ENCODE measurements around the gene RHOJ.
"Not testable (repeated sequence)": the region's sequence is repeated elsewhere in the genome, so short reads cannot be mapped to it uniquely, and the experiment has no call there.

Gene RHOJ

DNA sequence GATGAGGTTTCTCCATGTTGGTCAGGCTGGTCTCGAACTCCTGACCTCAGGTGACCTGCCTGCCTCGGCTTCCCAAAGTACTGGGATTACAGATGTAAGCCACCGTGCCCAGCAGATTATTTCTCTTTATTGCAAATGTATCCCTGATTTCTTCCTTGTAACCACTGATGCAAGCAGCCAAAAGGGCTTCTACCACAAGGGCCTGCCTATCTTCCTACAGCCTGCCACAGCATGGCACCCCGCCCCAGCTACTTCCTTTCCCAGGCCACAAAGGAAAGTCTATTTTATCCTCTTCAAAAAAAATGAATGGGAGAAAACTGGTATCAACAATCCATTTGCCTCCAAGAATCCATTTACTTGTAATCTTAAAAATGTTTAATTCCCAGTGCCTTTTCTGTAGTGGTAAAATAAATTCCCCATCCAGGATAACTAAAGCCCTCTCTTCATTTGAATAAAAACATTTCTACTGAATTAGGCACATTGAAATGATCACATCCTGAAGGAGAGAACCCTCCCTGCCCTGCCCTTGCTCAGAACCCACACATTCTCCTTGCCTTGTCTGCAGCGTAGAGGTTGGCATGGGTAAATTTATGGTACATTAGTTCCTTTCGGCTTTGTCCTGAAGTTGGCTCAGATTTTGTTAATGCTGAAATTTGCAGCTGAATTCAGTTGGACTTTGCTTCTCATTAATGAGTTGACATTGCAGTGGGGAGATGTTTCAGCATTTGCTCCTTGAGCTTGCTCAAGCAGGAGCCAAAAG, 95.3 kb downstream of the RHOJ start:
- DNase-seq (ENCODE audit: low read depth) = no peak

DNA sequence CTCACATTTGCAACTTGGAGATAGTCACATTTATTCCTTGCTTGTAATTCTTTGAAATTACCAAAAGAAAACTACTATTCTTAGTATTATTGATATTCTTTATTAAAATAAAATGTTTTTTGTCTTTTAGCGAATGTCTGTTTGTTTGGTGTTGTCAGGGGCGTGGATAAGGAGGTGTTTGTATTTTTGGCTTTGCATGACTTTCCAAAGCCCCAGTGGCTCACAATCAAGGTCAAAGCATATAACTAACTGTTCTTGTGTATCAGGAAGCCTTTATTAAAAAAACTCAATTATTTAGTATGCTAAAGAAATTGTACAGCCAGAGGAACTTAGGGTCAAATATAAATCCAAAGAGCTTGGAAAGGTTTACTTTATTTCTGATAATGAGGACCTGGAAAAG, 96.6 kb downstream of the RHOJ start:
- no peak for DNase-seq (ENCODE audit: low read depth)

DNA sequence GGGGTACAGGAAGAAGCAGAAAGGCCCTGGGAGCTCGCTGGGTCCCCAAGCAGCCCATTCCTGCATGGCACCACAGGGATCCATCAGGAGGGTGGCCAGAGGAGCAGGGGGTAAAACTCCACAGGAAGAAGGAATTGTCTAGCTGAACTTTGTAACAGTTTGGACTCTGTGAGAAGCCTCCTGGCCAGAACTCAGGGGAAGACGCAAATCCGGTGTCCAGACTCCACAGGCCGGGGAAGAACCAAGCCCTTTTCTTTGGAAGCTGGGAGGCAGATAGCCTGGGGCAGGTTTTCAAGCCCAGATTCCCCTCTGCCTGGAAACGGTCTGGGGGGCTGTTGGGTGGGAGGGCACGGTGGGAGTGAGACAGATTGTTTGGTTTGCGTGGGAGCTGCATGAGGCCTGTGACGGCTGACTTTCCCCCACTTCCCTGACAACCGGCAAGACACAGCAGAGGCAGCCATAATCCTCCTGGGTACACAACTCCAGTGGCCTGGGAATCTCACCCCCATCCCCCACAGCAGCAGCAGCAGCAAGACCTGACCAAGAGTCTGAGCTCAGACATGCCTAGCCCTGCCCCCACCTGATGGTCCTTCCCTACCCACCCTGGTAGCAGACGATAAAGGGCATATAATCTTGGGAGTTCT, 97.8 kb downstream of the RHOJ start:
- no peak for DNase-seq (ENCODE audit: low read depth)

DNA sequence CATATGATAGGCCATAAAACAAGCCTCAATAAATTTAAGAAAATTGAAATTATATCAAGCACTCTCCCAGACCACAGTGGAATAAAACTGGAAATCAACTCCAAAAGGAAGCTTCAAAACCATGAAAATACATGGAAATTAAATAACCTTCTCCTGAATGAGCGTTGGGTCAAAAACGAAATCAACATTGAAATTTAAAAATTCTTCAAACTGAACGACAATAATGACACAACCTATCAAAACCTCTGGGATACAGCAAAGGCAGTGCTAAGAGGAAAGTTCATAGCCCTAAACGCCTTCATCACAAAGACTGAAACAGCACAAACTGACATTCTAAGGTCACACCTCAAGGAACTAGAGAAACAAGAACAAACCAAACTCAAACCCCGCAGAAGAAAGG, 100.2 kb downstream of the RHOJ start:
- not testable (repeated sequence) for DNase-seq (ENCODE audit: low read depth)

DNA sequence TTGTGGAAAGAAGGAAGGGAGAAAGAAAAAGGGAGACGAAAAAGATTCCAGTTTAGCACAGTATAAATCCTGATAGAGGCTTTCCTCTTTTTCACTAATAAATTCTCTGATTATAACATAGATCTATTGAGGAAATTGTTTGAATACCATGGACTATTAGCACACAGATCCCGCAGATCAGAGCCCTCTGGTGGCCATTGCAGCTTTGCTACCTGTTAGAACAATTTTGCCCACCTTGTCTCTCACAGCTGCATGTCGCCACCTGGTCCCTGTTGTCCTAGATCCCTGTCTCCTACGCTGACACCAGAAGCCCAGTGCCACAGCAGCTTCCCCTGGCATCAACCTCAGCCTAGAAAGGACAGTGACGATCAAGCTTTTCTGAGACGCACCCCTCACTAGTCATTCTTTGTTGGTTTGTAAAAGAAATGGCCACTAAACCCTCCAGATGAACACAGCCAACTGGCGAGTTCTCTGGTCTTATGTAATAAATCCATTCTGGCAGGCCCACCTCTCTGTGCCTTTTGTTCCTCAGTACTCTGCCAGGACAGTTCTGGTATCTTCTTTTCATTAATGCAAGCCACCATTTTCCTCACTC, 104.6 kb downstream of the RHOJ start:
- peak; percentile 14 for DNase-seq (ENCODE audit: low read depth)

DNA sequence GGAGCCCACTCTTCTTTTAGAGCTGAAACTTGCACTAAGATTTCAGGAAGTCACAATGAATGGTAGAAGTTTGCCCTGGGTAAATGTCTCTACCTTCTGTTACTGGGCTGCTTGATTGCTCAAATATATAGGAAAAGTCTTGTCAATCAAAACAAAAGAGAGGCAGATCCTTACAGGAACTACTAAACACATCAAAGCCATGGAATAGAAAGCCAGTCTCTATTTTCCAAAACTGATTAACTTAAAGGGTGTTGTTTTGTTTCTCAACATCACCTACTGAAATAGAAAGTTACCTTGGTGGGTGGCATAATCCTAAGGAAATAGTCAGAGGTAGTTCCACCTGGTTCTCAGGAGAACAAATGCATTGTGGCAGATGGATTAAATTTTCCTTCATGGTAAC, 114.6 kb downstream of the RHOJ start, which contains the start of gene GPHB5:
Gene GPHB5 (minus strand): TSS at position 101 of the 400 bp plus-strand sequence. CDS start 1,086 bp downstream, outside the sequence.
- DNase-seq (ENCODE audit: low read depth) = no peak

DNA sequence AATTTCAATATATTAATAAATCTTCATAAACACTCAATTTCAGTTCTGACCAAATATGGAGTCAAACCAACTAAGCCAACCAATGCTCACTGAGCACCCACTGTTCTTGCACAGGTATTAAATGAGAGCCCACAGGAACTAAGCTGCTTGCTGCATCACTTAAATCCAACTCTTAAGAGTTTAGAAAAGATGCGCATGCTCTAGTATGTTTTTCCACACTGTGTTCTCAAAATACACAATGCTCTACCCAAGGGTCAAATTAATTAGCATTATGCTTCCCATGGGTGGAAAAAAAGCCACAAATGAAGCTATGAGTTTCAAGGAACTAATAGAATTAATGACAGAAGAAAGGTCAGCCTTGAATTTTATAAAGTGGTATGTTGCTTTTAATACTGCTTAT, 118.2 kb downstream of the RHOJ start:
- DNase-seq (ENCODE audit: low read depth) = no peak

DNA sequence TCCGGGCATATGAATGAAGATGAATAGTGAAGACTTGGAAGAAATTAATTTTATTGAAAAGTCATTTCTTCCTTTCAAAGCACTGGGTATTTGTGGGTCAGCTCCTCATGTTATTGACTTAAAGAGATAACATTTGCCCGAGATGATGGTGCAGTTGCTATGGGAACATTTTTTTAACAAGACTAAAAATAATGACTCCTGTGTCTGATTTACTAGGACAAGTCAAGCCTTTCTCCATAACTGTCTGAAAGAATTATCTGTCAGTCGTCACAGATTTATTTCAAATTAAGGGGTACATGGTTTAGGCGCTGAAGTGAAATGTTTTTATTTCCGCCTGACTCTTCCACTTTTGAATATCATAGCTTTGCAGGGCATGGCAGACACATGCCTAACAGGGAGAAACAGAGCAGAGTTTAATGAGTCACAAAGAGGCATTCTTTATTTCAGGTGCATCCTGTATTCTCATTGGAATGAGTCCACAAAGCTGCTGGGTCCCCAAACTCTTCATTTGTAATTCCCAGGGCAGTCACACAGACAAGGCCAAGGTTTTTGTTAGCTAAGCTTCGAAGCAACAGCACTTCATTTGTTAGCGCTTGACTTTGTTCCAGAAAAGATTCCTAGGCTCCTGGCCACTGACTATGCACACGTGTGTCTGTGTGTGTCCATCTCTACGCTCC, 118.8 kb downstream of the RHOJ start:
- DNase-seq (ENCODE audit: low read depth) = no peak

DNA sequence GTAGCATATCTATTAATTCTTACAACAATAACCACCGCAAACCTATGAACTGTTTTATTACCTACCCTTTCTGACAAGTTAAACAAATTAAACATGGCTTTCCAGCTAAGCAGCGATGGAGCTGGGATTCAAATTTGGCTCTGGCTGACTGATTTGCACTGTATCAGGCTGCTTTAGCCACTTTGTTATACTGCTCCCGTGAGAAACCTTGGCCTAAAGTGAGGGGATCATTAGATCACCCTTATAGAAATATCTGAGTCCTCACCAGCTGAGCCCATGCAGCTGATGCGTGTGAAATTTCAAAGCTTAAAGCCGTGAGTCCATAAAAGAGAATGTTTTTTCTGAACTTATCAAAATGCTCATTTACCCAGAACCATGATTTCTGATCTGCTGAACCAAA, 122.6 kb downstream of the RHOJ start:
- no peak for DNase-seq (ENCODE audit: low read depth)

DNA sequence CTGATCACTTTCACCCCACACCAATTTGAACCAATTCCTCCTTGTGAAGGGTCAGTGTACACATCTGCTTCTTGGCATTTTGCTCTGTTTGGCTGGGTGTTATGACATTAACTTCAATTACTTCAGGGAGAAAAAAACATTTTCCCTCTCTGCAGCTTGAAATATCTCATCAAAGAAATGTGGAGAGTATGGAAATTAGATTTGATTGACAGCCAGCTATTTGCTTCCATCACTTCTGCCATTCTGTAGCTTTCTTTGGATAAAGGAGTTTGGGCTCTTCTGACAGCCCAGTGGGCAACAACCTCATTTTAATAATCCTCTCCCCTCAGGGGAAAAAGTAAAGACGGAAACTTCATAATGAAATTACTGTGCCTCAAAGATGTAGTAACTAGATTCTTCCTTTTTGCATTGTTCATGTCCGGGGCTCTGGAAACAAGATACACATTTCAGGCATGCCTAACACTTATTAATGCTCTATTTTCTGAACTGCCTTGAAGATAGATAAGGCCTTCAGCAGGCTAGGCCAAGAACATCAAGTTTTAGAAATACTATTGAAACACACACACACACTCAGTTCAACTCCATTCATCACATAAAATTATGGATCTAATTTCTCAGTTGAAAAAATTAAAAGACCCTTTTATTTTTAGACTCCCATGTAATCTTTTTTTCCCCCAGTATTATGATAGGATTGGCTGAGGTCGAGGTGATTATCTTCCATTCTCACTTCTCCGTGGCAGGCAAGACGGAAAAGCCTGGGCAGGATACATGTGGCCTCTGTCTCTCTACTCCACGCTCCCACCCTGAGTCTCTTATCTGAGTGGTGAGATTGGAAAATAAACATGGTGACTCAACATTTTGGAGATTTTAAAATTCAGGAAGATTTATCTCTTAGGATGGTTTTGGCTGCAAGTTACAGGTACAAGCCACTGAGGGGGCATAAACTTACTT, 124.8 kb downstream of the RHOJ start:
- no peak for DNase-seq (ENCODE audit: low read depth)

DNA sequence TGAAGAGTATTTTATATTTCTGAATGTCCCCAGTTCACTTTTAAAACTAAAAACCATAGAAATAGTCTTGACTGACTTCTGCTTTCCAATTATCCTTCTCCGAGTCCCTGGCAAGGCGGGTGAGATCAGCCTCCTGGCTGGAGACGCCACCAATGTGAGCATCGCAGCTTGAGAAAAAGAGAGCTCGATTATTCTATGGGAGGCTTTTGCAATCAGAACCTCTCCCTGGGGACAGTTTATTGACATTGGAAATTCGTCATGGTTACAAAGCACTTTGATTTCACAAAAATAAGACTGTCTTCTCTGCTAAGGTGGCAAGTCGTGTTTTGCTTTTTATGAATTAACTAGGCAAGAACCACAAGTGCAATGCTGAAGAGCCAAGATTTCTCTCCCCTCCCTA, 138.1 kb downstream of the RHOJ start:
- DNase-seq (ENCODE audit: low read depth) = no peak

Data from EH (cell line).